Measurements from ENCODE around the gene CNTN1. TPM values are rescaled to one million over a fixed set of nuclear protein-coding genes. Genes with fewer than 3 reads are reported as not detected.

The CNTN1 gene
- total RNA-seq, 1 experiment from 2014 or later: 0.02 TPM

DNA sequence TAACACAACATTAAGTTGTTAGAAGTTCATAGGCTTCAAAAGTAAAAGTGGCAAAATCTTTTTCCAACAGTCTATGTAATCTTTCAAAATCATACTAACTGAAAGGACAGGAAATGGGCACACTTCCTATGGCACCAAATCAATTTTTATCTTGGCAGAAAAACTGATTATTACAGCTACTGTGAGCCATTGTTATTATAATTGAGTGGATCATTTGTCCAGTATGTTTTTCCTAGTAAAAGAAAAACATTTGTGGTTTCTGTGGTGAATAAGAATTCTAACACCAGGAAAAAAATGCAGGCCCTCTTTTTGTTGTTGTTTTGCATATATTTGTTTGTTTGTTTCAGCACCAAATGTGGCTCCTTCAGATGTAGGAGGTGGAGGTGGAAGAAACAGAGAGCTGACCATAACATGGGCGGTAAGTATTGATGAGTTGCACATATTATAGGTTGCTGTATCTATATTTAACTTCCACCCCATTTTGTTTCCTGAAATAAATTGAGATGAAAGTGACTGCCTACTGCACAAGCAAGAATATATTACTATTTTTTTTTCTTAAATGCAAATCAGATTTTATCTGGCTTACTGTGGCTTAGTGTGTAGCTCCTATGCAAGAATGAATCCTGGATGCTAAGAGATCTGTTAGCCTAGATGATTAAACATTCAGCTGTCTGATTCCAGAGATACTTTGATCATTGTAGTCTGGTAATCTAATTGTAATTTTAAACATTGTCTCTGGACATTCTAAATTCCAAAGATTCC, 321.8 kb downstream of the CNTN1 start:
- no peak for DNase-seq
- Histone ChIP-seq H3K4me1 (peaks cover 10% of the 10 kb centered on the region), H3K9me3 (replicated peaks) (0 out of 2 replicates have a peak, but pooled peaks cover 4% of the 10 kb centered on the region), H3K27ac (no peak overlapping the region), H3K36me3 (no peaks in the 10 kb centered on the region), H3K4me3 (no peak overlapping the region), H3K27me3 (no peaks in the 10 kb centered on the region)

- DNase-seq: no peak
- no peaks in the 10 kb centered on the region for H3K27me3 ChIP-seq
- H3K36me3 ChIP-seq: no peaks in the 10 kb centered on the region
- H3K27ac ChIP-seq: no peak overlapping the region
- peaks cover 10% of the 10 kb centered on the region for H3K4me1 ChIP-seq
- no peak overlapping the region for H3K4me3 ChIP-seq
- 0 out of 2 replicates have a peak, but pooled peaks cover under 1% of the 10 kb centered on the region for H3K9me3 ChIP-seq (replicated peaks)
Observed at GRCh38 chr12:41014643-41015020, 322.4 kb downstream of the CNTN1 start.

DNA sequence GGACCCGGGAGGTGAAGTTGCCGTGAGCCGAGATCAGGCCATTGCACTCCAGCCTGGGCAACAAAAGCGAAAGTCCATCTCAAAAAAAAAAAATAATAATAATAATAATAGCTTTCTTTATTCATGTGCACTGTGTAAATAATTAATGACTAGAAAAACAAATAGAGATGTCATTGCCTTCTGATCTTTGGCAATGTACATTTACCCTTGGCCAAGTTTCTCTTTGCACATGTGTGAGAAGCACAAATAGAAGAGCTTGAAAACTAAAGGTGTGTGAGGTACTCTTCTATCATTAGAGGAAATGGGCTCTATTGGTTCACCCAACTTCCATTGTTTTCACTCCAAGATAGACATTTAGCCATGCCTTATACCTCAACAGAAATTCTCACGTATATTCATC, 325.8 kb downstream of the CNTN1 start:
- H3K27me3 ChIP-seq: no peaks in the 10 kb centered on the region
- no peaks in the 10 kb centered on the region for H3K9me3 ChIP-seq (replicated peaks)
- DNase-seq: no peak
- H3K4me1 ChIP-seq: peaks cover 10% of the 10 kb centered on the region
- H3K4me3 ChIP-seq: no peak overlapping the region
- no peaks in the 10 kb centered on the region for H3K36me3 ChIP-seq
- no peak overlapping the region for H3K27ac ChIP-seq

DNA sequence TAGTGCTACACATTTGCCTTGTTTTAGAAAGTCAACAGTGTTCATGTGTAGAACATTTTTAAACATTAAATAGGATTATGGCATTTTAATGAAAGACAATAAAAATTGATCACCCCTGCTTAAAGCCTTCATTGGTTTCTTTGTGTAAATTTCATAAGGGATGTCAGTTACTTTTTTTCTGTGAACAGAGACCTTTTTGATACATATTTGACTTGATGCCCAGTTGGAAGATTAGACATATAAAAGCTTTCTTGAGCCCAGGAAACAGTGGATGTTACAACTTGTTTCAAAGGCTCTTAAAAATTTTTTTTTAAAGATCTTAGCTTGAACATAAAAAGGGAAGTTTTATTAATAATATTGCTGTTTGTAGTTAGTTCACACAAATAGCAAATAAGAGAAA, 327.2 kb downstream of the CNTN1 start:
- no peaks in the 10 kb centered on the region for H3K9me3 ChIP-seq (replicated peaks)
- no peak for DNase-seq
- H3K36me3 ChIP-seq: no peaks in the 10 kb centered on the region
- no peak overlapping the region for H3K27ac ChIP-seq
- H3K4me1 ChIP-seq: peaks cover 2% of the 10 kb centered on the region; the same call in 1 of the 2 replicates
- no peaks in the 10 kb centered on the region for H3K27me3 ChIP-seq
- no peak overlapping the region for H3K4me3 ChIP-seq

- Histone ChIP-seq H3K27me3 (no peaks in the 10 kb centered on the region), H3K27ac (no peak overlapping the region), H3K4me3 (no peak overlapping the region), H3K36me3 (no peaks in the 10 kb centered on the region), H3K9me3 (replicated peaks) (no peaks in the 10 kb centered on the region), H3K4me1 (no peaks in the 10 kb centered on the region)
- no peak for DNase-seq
Observed at GRCh38 chr12:41023836-41024235, 331.6 kb downstream of the CNTN1 start.

- H3K4me1 ChIP-seq: no peaks in the 10 kb centered on the region
- H3K36me3 ChIP-seq: no peaks in the 10 kb centered on the region
- no peak for DNase-seq
- H3K4me3 ChIP-seq: no peak overlapping the region
- H3K27me3 ChIP-seq: no peaks in the 10 kb centered on the region
- no peaks in the 10 kb centered on the region; the same call in 1 of the 2 replicates for H3K9me3 ChIP-seq (replicated peaks)
- no peak overlapping the region for H3K27ac ChIP-seq
Observed at GRCh38 chr12:41026151-41026550, 333.9 kb downstream of the CNTN1 start.

- Histone ChIP-seq H3K4me3 (no peak overlapping the region), H3K27me3 (no peaks in the 10 kb centered on the region), H3K27ac (no peak overlapping the region), H3K4me1 (no peaks in the 10 kb centered on the region), H3K36me3 (no peaks in the 10 kb centered on the region), H3K9me3 (replicated peaks) (no peaks in the 10 kb centered on the region; the same call in 1 of the 2 replicates)
- no peak for DNase-seq
Observed at GRCh38 chr12:41032386-41032785, 340.1 kb downstream of the CNTN1 start.

DNA sequence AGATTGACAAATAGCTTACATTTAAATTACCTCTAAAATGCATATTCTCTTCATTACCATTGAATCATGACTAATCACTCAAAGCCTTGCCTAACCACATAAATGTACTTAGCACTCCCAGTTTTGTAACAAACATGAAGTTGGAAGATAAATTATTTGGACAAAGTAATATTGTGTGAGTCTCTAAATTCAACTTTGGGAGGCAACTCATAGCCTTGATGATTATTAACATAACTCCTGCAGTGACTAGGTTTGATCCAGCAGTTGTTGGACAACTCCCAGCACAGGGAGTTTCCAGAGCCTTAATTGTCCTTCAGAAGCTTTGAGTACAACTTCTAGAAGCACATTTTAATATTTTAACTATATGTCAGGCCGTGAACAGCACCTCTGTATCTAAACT, 342.4 kb downstream of the CNTN1 start:
- Histone ChIP-seq H3K36me3 (no peaks in the 10 kb centered on the region), H3K4me3 (no peak overlapping the region), H3K9me3 (replicated peaks) (no peaks in the 10 kb centered on the region), H3K27ac (no peak overlapping the region), H3K4me1 (no peaks in the 10 kb centered on the region), H3K27me3 (no peaks in the 10 kb centered on the region)
- no peak for DNase-seq

DNA sequence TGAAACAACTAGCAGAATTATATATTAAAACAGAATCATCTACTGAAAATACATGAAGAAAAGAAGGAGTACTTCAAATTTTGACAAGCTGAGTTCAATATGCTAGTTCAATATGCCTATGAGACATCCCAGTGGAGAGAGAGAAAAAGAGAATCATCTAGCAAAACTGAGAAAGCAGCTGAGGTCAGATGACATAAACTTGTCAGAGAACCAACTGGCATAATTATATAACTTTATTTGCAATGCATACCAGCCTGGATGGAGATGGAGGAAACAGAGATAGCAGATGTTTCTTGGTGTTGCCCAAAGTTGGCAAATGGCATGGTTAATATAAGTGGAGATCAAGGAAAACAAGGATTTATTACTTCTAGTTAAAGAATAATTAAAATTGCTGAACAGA, 347.2 kb downstream of the CNTN1 start:
- no peak overlapping the region for H3K4me3 ChIP-seq
- no peak overlapping the region for H3K27ac ChIP-seq
- no peaks in the 10 kb centered on the region for H3K9me3 ChIP-seq (replicated peaks)
- no peaks in the 10 kb centered on the region for H3K4me1 ChIP-seq
- DNase-seq: no peak
- H3K27me3 ChIP-seq: no peaks in the 10 kb centered on the region
- no peaks in the 10 kb centered on the region for H3K36me3 ChIP-seq

DNA sequence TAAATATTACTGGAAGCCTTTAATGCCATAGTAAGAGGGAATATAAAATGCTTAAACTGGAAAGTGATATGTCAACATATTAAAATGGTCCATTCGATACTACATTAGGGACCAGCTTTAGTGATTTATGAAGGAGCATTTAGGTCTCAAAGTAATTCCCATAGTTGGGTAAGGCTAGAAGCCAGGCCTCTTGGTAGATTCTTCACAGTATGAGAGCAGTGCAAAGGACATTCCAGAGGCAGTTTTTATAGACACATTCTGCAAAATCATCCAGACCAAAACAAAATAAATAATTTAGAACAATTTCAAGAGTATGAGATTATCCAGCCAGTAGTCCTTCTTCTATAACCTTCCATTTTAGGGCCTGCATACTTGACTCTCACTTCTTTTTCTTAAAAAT, 353.3 kb downstream of the CNTN1 start:
- Histone ChIP-seq H3K27me3 (no peaks in the 10 kb centered on the region), H3K36me3 (no peaks in the 10 kb centered on the region), H3K4me1 (no peaks in the 10 kb centered on the region), H3K9me3 (replicated peaks) (no peaks in the 10 kb centered on the region; the same call in 1 of the 2 replicates), H3K27ac (no peak overlapping the region), H3K4me3 (no peak overlapping the region)
- no peak for DNase-seq

DNA sequence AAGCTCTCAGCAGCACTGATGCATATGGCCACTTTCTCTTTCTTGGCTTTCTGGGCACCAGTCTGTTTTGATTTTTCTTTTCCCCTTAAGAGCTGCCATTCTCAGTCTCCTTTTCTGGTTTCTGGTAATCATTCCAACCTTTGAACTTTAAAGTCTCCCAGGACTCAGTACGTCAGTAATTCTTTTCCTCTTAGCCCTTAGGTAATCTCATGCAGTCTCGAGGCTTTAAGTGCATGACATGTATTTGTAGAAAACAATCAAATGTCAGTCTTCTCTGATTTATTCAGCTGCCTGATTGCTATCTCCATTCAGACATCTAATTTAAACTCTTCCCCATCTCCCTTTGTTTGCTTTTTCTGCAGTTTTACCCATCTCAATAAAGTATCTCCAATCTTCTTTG, 356.8 kb downstream of the CNTN1 start:
- DNase-seq: no peak
- no peaks in the 10 kb centered on the region for H3K36me3 ChIP-seq
- no peak overlapping the region for H3K27ac ChIP-seq
- H3K27me3 ChIP-seq: no peaks in the 10 kb centered on the region
- no peak overlapping the region for H3K4me3 ChIP-seq
- H3K9me3 ChIP-seq (replicated peaks): no peaks in the 10 kb centered on the region; the same call in 1 of the 2 replicates
- H3K4me1 ChIP-seq: peaks cover 4% of the 10 kb centered on the region; the same call in 1 of the 2 replicates

DNA sequence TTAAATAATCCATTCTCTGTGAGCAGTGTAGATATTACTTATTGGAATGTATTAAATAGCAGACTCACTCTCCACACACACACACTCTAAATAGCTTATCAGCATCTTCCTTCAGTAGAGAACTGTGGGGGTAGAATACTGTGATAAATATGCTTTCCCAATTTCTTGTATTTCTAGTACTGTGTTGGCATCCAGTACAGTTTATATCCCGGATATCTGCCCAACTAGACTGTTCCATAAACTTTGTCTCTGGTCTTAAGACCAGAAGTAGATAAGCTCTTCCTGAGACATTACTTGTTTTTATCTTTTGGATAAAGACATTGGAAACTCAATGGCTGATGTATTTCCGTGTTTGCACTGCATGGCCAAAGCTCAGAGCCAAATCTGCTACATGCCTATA, 359.7 kb downstream of the CNTN1 start:
- H3K4me3 ChIP-seq: no peak overlapping the region

GRCh38 chr12:41052441-41052840, 360.2 kb downstream of the CNTN1 start:
- no peaks in the 10 kb centered on the region for H3K27me3 ChIP-seq
- H3K4me1 ChIP-seq: peaks cover 17% of the 10 kb centered on the region
- no peaks in the 10 kb centered on the region for H3K36me3 ChIP-seq
- DNase-seq: no peak
- no peaks in the 10 kb centered on the region; the same call in 1 of the 2 replicates for H3K9me3 ChIP-seq (replicated peaks)
- H3K27ac ChIP-seq: no peak overlapping the region
- H3K4me3 ChIP-seq: no peak overlapping the region

More for the DNA sequence above, 359.7 kb downstream of the CNTN1 start:
- Histone ChIP-seq H3K27ac (no peak overlapping the region), H3K4me1 (peaks cover 17% of the 10 kb centered on the region), H3K36me3 (no peaks in the 10 kb centered on the region), H3K27me3 (no peaks in the 10 kb centered on the region), H3K9me3 (replicated peaks) (no peaks in the 10 kb centered on the region; the same call in 1 of the 2 replicates)
- DNase-seq: no peak

GRCh38 chr12:41053046-41053445, 360.8 kb downstream of the CNTN1 start:
- no peaks in the 10 kb centered on the region for H3K27me3 ChIP-seq
- no peak overlapping the region for H3K27ac ChIP-seq
- H3K4me3 ChIP-seq: no peak overlapping the region
- H3K4me1 ChIP-seq: peaks cover 17% of the 10 kb centered on the region
- H3K36me3 ChIP-seq: no peaks in the 10 kb centered on the region
- no peak for DNase-seq
- no peaks in the 10 kb centered on the region; the same call in 1 of the 2 replicates for H3K9me3 ChIP-seq (replicated peaks)

DNA sequence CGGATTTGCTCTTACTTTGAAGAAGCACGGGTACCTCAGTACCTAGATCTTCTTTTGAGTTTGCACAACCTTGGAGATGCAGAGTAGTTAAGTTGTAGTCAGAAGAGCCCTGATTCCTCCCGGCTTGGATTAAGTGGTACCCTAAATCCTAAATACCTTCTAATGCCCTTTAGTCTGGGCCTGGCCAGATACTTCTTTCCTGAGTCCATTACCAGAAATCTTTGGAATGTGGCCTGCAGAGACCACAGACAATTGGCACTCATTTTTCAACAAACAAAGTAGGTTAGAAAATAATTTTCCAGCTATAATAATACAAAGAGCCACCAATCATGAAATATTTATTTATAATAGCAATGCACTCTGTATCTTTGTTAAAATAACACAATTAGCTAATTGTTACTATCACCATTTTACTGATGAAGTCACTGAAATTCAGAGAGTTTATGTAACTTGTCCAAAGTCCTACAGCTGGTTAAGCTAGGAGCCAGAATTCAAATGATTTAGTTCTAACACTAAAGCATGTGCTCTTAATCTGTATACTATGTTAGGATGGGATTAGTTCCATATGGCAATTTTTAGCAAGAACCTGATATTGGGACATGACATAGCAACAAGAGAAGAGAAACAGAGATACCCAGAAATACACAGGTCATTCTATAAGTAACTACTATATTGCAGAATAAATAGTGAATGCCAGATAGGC, 363.8 kb downstream of the CNTN1 start:
- H3K9me3 ChIP-seq (replicated peaks): no peaks in the 10 kb centered on the region
- H3K27me3 ChIP-seq: no peaks in the 10 kb centered on the region
- peaks cover 22% of the 10 kb centered on the region for H3K4me1 ChIP-seq
- DNase-seq: peak in 1 of 2 experiments; percentile 10
- H3K27ac ChIP-seq: no peak overlapping the region
- no peak overlapping the region for H3K4me3 ChIP-seq
- no peaks in the 10 kb centered on the region for H3K36me3 ChIP-seq
